ENCODE results near the gene CEBPE. TPM values are rescaled to one million over a fixed set of nuclear protein-coding genes. Genes with fewer than 3 reads are reported as not detected.

Gene CEBPE
- total and polyA plus RNA-seq, 2 donors (not counting 1 experiment from before 2014, with no cell fraction given): 0.37 to 0.45 TPM

GRCh38 chr14:23117371-23118020 lies 1.6 kb downstream of the CEBPE start:
- 98% methylated on average over 32 of the region's 32 CpGs for WGBS (ENCODE audit: insufficient coverage)
- Histone ChIP-seq H3K9ac (ENCODE audit: low read length) (no peak overlapping the region), H3K27me3 (replicated peaks in 1 of 4; ENCODE audit: control extremely low read depth in 1 of 4, control insufficient read depth in 3 of 4, insufficient read depth in 4 of 4, low read length in 3 of 4) (peaks cover 0 to 18% (median 2%) of the 10 kb centered on the region in 4 experiments), H4K20me1 (ENCODE audit: control insufficient read depth, insufficient read depth, low read length, poor library complexity, severe bottlenecking) (no peaks in the 10 kb centered on the region), H3K27ac (ENCODE audit: low read length in 2 of 2) (no peak overlapping the region), H3K36me3 (replicated peaks in 1 of 2; ENCODE audit: control extremely low read depth in 1 of 2, control insufficient read depth in 1 of 2, extremely low read depth in 1 of 2, insufficient read depth in 2 of 2, low read length in 1 of 2) (no peaks in the 10 kb centered on the region), H2AFZ (ENCODE audit: insufficient read depth, low read depth, low read length, poor library complexity, severe bottlenecking) (no peak overlapping the region), H3K4me3 (ENCODE audit: control extremely low read depth in 1 of 5, extremely low read depth in 1 of 5, insufficient read depth in 1 of 5, low read depth in 2 of 5, low read length in 4 of 5) (no peak overlapping the region), H3K4me1 (ENCODE audit: control insufficient read depth in 2 of 2, insufficient read depth in 2 of 2, low read length in 2 of 2) (peaks cover 32 to 35% of the 10 kb centered on the region in 2 donors), H3K4me2 (replicated peaks; ENCODE audit: low read depth, low read length, poor library complexity, severe bottlenecking) (no peak overlapping the region), H3K79me2 (ENCODE audit: control insufficient read depth, insufficient read depth, low read length) (no peaks in the 10 kb centered on the region), H3K9me3 (ENCODE audit: control extremely low read depth in 1 of 3, control insufficient read depth in 2 of 3, insufficient read depth in 1 of 3, low read length in 2 of 3) (peaks cover 0 to 3% (median 0%) of the 10 kb centered on the region in 3 donors)
- DNase-seq (no peak), ATAC-seq (ENCODE audit: low read depth) (no peak)
- Mint-ChIP-seq H3K27ac (no peak overlapping the region), H3K9me3 (ENCODE audit: insufficient read depth) (no peaks in the 10 kb centered on the region), H3K4me1 (peaks cover 34% of the 10 kb centered on the region), H3K27me3 (peaks cover 19% of the 10 kb centered on the region), H3K4me3 (no peak overlapping the region)
- TF ChIP-seq CTCF (IDR thresholded peaks at IDR 0.05): no peak
- no peak for TF ChIP-seq EZH2 (IDR thresholded peaks at IDR 0.05; ENCODE audit: borderline replicate concordance, insufficient read depth, low read depth, low read length, poor library complexity, severe bottlenecking)
- intact Hi-C loops (cut with micrococcal nuclease): no loop called here
- POLR2A ChIA-PET: no interaction called here
- CTCF ChIA-PET: no interaction called here

- ATAC-seq (ENCODE audit: low read depth): no peak
- no peak overlapping the region for H3K4me2 ChIP-seq (replicated peaks; ENCODE audit: low read depth, low read length, poor library complexity, severe bottlenecking)
- Mint-ChIP-seq H3K4me1 (peaks cover 21% of the 10 kb centered on the region), H3K4me3 (no peak overlapping the region), H3K27ac (no peak overlapping the region), H3K27me3 (peaks cover 19% of the 10 kb centered on the region), H3K9me3 (ENCODE audit: insufficient read depth) (no peaks in the 10 kb centered on the region)
- no peak overlapping the region for H3K27ac ChIP-seq (ENCODE audit: low read length in 2 of 2)
- no peak for DNase-seq
- no peak overlapping the region for H3K4me3 ChIP-seq (ENCODE audit: control extremely low read depth in 1 of 5, extremely low read depth in 1 of 5, insufficient read depth in 1 of 5, low read depth in 2 of 5, low read length in 4 of 5)
- H3K9ac ChIP-seq (ENCODE audit: low read length): no peak overlapping the region
- WGBS (ENCODE audit: insufficient coverage): 87% methylated on average over 3 of the region's 5 CpGs
- no peak overlapping the region for H2AFZ ChIP-seq (ENCODE audit: insufficient read depth, low read depth, low read length, poor library complexity, severe bottlenecking)
- H3K79me2 ChIP-seq (ENCODE audit: control insufficient read depth, insufficient read depth, low read length): no peaks in the 10 kb centered on the region
- peaks cover 21 to 23% of the 10 kb centered on the region in 2 donors for H3K4me1 ChIP-seq (ENCODE audit: control insufficient read depth in 2 of 2, insufficient read depth in 2 of 2, low read length in 2 of 2)
- intact Hi-C loops (cut with micrococcal nuclease): no loop called here
- no peak for TF ChIP-seq CTCF (IDR thresholded peaks at IDR 0.05)
- ChIA-PET POLR2A (no interaction called here), CTCF (no interaction called here)
- H3K9me3 ChIP-seq (ENCODE audit: control extremely low read depth in 1 of 3, control insufficient read depth in 2 of 3, insufficient read depth in 1 of 3, low read length in 2 of 3): peaks cover 0 to 3% (median 0%) of the 10 kb centered on the region in 3 donors
- H4K20me1 ChIP-seq (ENCODE audit: control insufficient read depth, insufficient read depth, low read length, poor library complexity, severe bottlenecking): no peaks in the 10 kb centered on the region
- H3K36me3 ChIP-seq (replicated peaks in 1 of 2; ENCODE audit: control extremely low read depth in 1 of 2, control insufficient read depth in 1 of 2, extremely low read depth in 1 of 2, insufficient read depth in 2 of 2, low read length in 1 of 2): no peaks in the 10 kb centered on the region
- peaks cover 0 to 24% (median 10%) of the 10 kb centered on the region in 4 experiments for H3K27me3 ChIP-seq (replicated peaks in 1 of 4; ENCODE audit: control extremely low read depth in 1 of 4, control insufficient read depth in 3 of 4, insufficient read depth in 4 of 4, low read length in 3 of 4)
Observed at GRCh38 chr14:23115918-23116317, 3.1 kb downstream of the CEBPE start.

Data from B cell (primary cell).